Suprapubic skin (tissue), 4 donors: ENCODE data around the gene SLC39A3.

ENCODE experiments used
- CTCF ChIP-seq, 2 donors: fragments of 200-600 bp in 1 of 2; fragments of 450-650 bp in 1 of 2; sonication (generic) in 1 of 2; IDR thresholded peaks; one replicate each; pipeline ENCODE4 v1.5.1; 2016 to 2019; ENCODE audit warnings: antibody characterized with exemption in 2 of 2, mild to moderate bottlenecking in 1 of 2, moderate library complexity in 1 of 2
- POLR2A ChIP-seq, 2 donors: fragments of 450-650 bp; IDR thresholded peaks; one replicate each; pipeline ENCODE4 v1.6.1; 2017; ENCODE audit warnings: antibody characterized with exemption in 2 of 2, mild to moderate bottlenecking in 2 of 2, moderate library complexity in 2 of 2
- POLR2AphosphoS5 ChIP-seq, 3 donors: sonication (generic); formaldehyde crosslinking; IDR thresholded peaks; one replicate each; pipeline ENCODE4 v1.6.1; 2017; ENCODE audit warnings: antibody characterized with exemption in 3 of 3

GRCh38 chr19:2690856-2691255 is 49.0 kb downstream of the SLC39A3 start:
- TF ChIP-seq CTCF (IDR thresholded peaks at IDR 0.05) (no peak), POLR2AphosphoS5 (IDR thresholded peaks at IDR 0.05) (no peak), POLR2A (IDR thresholded peaks at IDR 0.05) (no peak)
